ENCODE results near the gene MRPL53. TPM values are rescaled to one million over a fixed set of nuclear protein-coding genes. Genes with fewer than 3 reads are reported as not detected.

MRPL53 gene
- total RNA-seq, 4 donors from 2014 or later: 26.5 to 48.7 (median 41.5) TPM

DNA sequence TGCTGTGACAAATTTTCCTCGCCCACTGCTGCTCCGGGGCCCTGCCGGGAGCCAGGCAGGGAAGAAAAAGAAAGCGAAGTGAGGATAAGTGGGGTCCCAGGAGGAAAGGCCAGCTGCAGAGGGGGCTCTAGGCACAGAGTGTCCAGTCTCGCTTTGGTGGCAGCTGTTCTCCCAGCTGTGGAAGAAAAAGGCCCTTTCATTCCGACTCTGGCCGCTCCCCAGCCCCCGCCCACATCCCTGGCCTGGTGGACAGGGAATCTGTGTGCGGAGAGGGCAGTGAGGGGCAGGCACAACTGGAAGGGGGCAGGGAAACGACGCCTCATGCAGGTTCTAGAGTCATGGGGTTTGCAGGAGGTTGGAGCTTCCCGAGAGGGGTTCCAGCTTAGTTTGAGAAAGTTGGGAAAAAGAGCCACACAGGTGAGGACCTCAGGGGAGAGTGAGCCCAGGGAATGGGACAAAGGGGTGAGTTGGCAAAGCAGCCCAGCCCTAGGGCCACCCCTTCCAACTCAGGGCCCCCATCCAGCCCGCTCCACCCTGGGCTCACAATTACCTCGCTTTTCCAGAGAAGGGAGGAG lies 32.6 kb downstream of the MRPL53 start:
- Histone ChIP-seq H3K27me3 (peaks cover 6 to 32% (median 7%) of the 10 kb centered on the region in 3 donors), H3K4me1 (peaks cover 20 to 30% of the 10 kb centered on the region in 2 donors), H3K9me3 (no peaks in the 10 kb centered on the region), H3K4me3 (peak overlapping the region; percentile 55 to 65 (median 58)), H3K27ac (peak overlapping the region; percentile 68 to 85 (median 73)), H3K36me3 (no peaks in the 10 kb centered on the region)
- ATAC-seq (peak; percentile 67 to 70), DNase-seq (peak in 1 of 2 donors; percentile 49)
- intact Hi-C loops (cut with DNase I; ENCODE audit: low total_unique reads) (no loop called here), in situ Hi-C loops (cut with MboI; ENCODE audit: low sequenced_read_pairs in 4 of 4) (no loop called here)
- no peak for TF ChIP-seq POLR2A (IDR thresholded peaks at IDR 0.05)
- TF ChIP-seq, protein P1, sequence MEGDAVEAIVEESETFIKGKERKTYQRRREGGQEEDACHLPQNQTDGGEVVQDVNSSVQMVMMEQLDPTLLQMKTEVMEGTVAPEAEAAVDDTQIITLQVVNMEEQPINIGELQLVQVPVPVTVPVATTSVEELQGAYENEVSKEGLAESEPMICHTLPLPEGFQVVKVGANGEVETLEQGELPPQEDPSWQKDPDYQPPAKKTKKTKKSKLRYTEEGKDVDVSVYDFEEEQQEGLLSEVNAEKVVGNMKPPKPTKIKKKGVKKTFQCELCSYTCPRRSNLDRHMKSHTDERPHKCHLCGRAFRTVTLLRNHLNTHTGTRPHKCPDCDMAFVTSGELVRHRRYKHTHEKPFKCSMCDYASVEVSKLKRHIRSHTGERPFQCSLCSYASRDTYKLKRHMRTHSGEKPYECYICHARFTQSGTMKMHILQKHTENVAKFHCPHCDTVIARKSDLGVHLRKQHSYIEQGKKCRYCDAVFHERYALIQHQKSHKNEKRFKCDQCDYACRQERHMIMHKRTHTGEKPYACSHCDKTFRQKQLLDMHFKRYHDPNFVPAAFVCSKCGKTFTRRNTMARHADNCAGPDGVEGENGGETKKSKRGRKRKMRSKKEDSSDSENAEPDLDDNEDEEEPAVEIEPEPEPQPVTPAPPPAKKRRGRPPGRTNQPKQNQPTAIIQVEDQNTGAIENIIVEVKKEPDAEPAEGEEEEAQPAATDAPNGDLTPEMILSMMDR (IDR thresholded peaks at IDR 0.05 in 4 of 5, conservative IDR thresholded peaks at IDR 0.05 in 1 of 5): no peak

DNA sequence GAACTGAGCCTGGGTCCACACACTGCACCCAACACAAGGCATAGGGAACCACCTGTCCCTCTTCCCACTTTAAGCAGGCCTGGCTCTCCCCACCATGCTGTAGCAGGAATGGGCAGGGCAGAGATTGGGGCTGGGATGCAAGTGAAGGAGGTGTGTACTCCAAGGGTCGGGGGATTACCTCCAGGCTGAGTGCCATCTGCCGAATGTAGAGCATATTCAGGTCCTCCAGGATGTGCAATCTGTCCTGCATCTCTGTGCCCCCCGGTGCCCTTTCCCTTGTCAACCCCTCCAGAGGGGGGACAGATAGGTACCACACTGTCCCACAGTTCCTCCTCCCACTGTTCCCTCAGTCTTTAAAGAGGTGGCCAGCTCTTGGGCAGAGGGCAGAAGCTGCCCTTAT lies 33.1 kb downstream of the MRPL53 start:
- peak overlapping the region; percentile 68 to 85 (median 73) for H3K27ac ChIP-seq
- peaks cover 6 to 32% (median 7%) of the 10 kb centered on the region in 3 donors for H3K27me3 ChIP-seq
- in situ Hi-C loops (cut with MboI; ENCODE audit: low sequenced_read_pairs in 4 of 4): no loop called here
- no peaks in the 10 kb centered on the region for H3K36me3 ChIP-seq
- no peak for TF ChIP-seq POLR2A (IDR thresholded peaks at IDR 0.05)
- TF ChIP-seq, protein P1 (IDR thresholded peaks at IDR 0.05 in 4 of 5, conservative IDR thresholded peaks at IDR 0.05 in 1 of 5): no peak
- ATAC-seq (no peak), DNase-seq (no peak)
- peak overlapping the region; percentile 55 to 65 (median 58) for H3K4me3 ChIP-seq
- intact Hi-C loops (cut with DNase I; ENCODE audit: low total_unique reads): no loop called here
- no peaks in the 10 kb centered on the region for H3K9me3 ChIP-seq
- H3K4me1 ChIP-seq: peaks cover 20 to 30% of the 10 kb centered on the region in 2 donors

DNA sequence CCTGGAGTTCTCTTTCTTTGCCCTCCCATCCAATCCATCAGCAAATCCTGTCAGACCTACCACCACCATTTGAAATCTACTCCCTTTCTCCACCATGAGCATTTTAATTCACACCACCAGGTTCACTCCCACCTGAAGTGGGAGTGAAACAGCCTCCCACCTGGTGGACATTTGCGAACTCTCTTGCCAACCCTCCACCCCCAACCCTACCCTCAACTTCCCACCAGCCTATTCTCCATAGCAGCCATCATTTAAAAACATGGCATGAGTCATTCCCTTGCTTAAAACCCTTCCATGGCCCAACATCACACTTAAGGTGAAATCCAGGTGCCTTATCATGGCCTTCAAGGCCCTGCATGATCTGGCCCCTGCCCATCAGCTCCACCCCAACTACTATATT lies 34.2 kb downstream of the MRPL53 start:
- ATAC-seq (no peak), DNase-seq (no peak)
- H3K27me3 ChIP-seq: peaks cover 6 to 31% (median 7%) of the 10 kb centered on the region in 3 donors
- in situ Hi-C loops (cut with MboI; ENCODE audit: low sequenced_read_pairs in 4 of 4): no loop called here
- H3K4me1 ChIP-seq: peaks cover 20 to 30% of the 10 kb centered on the region in 2 donors
- TF ChIP-seq, protein P1 (IDR thresholded peaks at IDR 0.05 in 4 of 5, conservative IDR thresholded peaks at IDR 0.05 in 1 of 5): no peak
- TF ChIP-seq POLR2A (IDR thresholded peaks at IDR 0.05): no peak
- intact Hi-C loops (cut with DNase I; ENCODE audit: low total_unique reads): no loop called here
- H3K36me3 ChIP-seq: no peaks in the 10 kb centered on the region
- H3K9me3 ChIP-seq: no peaks in the 10 kb centered on the region
- H3K4me3 ChIP-seq: no peak overlapping the region
- no peak overlapping the region for H3K27ac ChIP-seq

DNA sequence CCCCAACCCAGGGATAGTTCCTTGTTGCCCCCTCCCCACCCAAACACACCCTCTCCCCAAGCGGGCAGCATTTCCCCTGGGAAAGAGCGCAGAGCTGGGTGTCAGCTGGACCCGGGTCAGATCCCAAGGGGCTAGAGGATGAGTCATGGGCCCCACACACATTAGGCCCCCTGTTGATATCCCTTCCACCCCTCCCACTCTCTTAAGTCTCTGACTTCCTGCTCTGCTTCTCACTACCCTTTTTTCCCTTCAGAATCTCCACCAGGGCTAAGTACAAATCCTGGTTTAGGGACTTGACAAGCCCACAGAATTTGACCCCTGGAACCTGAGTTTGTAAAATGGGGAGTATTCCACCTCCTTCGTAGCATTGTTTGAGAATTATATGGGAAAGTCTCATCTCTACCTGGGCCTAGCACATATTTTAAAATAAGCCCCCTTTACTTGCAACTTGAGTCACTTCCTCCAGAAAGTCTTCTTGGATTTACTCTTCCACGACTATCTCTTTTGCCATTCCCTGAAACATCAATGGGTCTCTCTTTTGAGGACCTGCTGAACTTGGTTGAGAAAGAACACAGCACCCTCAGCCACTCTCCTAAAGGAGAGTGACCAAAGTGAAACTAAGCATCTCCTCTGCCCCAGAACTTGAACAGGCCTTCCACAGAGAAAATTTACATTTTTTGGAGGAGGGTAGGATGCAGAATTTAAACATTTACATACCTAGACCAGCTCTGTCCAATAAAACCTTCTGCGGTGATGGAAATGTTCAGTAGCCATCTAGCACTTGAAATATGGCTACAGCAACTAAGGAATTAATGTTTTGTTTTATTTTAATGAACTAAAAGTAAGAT lies 35.4 kb downstream of the MRPL53 start:
- in situ Hi-C loops (cut with MboI; ENCODE audit: low sequenced_read_pairs in 4 of 4) (no loop called here), intact Hi-C loops (cut with DNase I; ENCODE audit: low total_unique reads) (no loop called here)
- H3K9me3 ChIP-seq: no peaks in the 10 kb centered on the region
- H3K27me3 ChIP-seq: peaks cover 1 to 20% (median 2%) of the 10 kb centered on the region in 3 donors
- no peaks in the 10 kb centered on the region for H3K36me3 ChIP-seq
- no peak for DNase-seq
- TF ChIP-seq POLR2A (IDR thresholded peaks at IDR 0.05): no peak
- TF ChIP-seq, protein P1 (IDR thresholded peaks at IDR 0.05 in 4 of 5, conservative IDR thresholded peaks at IDR 0.05 in 1 of 5): no peak
- no peak overlapping the region for H3K27ac ChIP-seq
- H3K4me3 ChIP-seq: no peak overlapping the region
- H3K4me1 ChIP-seq: peaks cover 20 to 29% of the 10 kb centered on the region in 2 donors
- ATAC-seq: no peak

All from gastrocnemius medialis (tissue), 4 donors.